Activated B cell treated with CpG ODN at 0.5 μM for 24 hours (primary cell): ENCODE results near the gene CCDC40. TPM values are rescaled to one million over a fixed set of nuclear protein-coding genes. Genes with fewer than 3 reads are reported as not detected.

ENCODE experiments used
- ATAC-seq: fragments of 200-7000 bp; cut with Tn5 transposase; one replicate; pipeline ENCODE4 v1.10.0; 2021; ENCODE audit warnings: low read depth, mild to moderate bottlenecking, moderate library complexity
- CTCF ChIA-PET: fragments of 350-600 bp; sonication (Branson Sonifier 250); formaldehyde crosslinking; loops from one replicate; lab custom pipeline; 2021; ENCODE audit warnings: antibody characterized with exemption; lab: Charles Lee
- POLR2A ChIA-PET: fragments of 350-600 bp; sonication (Branson Sonifier 250); formaldehyde crosslinking; loops from one replicate; lab custom pipeline; 2021; ENCODE audit warnings: antibody characterized with exemption; lab: Charles Lee
- DNase-seq: peaks from one replicate; pipeline ENCODE4 v3.0.0; 2022
- H3K27ac Mint-ChIP-seq: one replicate; pipeline ENCODE4 v1.8.0; 2020; ENCODE audit warnings: mixed read lengths
- H3K27me3 Mint-ChIP-seq: one replicate; pipeline ENCODE4 v1.8.0; 2021; ENCODE audit warnings: mixed read lengths
- H3K36me3 Mint-ChIP-seq: one replicate; pipeline ENCODE4 v1.8.0; 2021; ENCODE audit warnings: low read depth, mixed read lengths
- H3K4me1 Mint-ChIP-seq: one replicate; pipeline ENCODE4 v1.8.0; 2021; ENCODE audit warnings: mixed read lengths
- H3K4me3 Mint-ChIP-seq: one replicate; pipeline ENCODE4 v1.8.0; 2020; ENCODE audit warnings: mild to moderate bottlenecking, mixed read lengths
- H3K9me3 Mint-ChIP-seq: one replicate; pipeline ENCODE4 v1.8.0; 2020; ENCODE audit warnings: mixed read lengths
- intact Hi-C: fragments of 100-400 bp; cut with micrococcal nuclease; formaldehyde crosslinking; loops from one replicate; pipeline ENCODE4 v1.15.1; 2024
- total RNA-seq: library from RNA; stranded (reverse); gene quantifications from 2 replicates; pipeline ENCODE4 v1.2.3, GENCODE V29; 2022
- TF ChIP-seq, protein P1 (sequence below): fragments of 200-600 bp; IDR thresholded peaks from one replicate; pipeline ENCODE4 v1.8.0; 2022; ENCODE audit warnings: antibody characterized with exemption, mild to moderate bottlenecking

The CCDC40 gene
- total RNA-seq, 1 donor from 2014 or later = 0.55 TPM

DNA sequence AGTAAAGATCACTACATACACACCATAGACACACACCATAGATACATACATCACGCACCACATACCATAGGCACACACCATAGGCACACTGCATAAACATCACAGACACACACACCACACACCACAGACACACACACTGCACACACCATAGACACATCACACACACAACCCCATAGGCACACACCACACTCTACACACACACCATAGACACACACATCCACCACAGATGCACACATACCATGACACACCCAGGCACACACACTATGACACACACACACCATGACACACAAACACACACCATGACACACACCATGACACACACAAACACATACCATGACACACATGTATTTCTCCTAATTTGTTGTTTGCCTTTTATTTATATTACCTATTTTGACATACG lies 14.8 kb upstream of the CCDC40 start:
- H3K36me3 Mint-ChIP-seq = no peaks in the 10 kb centered on the region
- intact Hi-C loops = no loop called here
- H3K9me3 Mint-ChIP-seq = no peaks in the 10 kb centered on the region
- DNase-seq (no peak), ATAC-seq (no peak)
- TF ChIP-seq, protein P1, sequence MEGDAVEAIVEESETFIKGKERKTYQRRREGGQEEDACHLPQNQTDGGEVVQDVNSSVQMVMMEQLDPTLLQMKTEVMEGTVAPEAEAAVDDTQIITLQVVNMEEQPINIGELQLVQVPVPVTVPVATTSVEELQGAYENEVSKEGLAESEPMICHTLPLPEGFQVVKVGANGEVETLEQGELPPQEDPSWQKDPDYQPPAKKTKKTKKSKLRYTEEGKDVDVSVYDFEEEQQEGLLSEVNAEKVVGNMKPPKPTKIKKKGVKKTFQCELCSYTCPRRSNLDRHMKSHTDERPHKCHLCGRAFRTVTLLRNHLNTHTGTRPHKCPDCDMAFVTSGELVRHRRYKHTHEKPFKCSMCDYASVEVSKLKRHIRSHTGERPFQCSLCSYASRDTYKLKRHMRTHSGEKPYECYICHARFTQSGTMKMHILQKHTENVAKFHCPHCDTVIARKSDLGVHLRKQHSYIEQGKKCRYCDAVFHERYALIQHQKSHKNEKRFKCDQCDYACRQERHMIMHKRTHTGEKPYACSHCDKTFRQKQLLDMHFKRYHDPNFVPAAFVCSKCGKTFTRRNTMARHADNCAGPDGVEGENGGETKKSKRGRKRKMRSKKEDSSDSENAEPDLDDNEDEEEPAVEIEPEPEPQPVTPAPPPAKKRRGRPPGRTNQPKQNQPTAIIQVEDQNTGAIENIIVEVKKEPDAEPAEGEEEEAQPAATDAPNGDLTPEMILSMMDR = no peak
- H3K4me3 Mint-ChIP-seq = no peak overlapping the region
- ChIA-PET CTCF (interaction anchor here (1.1 kb wide), 1 partner anchor 13 kb away, joined by 3 read pairs; no protein-coding TSS in a partner anchor), POLR2A (no interaction called here)
- no peaks in the 10 kb centered on the region for H3K27me3 Mint-ChIP-seq
- peaks cover 4% of the 10 kb centered on the region for H3K4me1 Mint-ChIP-seq
- H3K27ac Mint-ChIP-seq = no peak overlapping the region

DNA sequence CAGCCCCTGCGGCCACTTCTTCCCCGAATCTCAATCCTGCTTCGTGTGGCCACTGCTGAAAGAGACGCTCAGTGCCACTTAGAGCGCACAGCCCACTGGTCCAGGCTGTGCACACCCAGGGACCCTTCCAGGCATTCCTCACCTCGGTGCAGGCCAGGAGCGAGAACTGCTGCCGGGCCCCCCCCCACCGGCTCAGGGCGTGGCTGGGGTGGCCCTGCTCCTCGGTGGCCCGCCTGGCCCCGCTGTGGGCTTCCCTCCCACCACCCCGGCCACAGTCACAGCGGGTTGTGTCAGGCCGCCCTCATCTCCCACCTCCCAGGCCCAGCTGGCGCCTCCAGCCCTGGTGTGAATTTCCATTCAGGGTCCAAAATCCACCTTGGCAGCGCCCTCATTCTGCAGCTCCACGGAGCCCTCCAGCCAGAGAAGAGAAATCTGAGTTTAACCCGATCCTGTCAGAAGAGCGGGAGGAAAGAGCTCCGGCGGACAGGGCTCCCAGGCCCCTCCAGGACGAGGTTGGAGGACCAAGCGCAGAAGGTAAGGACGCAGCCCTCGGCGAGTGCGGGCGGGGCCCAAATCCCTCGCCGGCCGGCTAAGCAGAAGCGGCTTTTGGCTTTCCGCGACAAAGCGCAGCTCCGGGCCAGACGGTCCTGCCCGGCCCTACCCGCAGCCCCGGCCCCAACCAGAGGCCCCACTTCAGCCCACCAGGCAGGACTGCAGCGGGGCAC lies 12.8 kb upstream of the CCDC40 start:
- intact Hi-C loops = no loop called here
- POLR2A ChIA-PET = interaction anchor here (0.6 kb wide), 1 partner anchor 11 kb away, joined by 4 read pairs; no protein-coding TSS in a partner anchor
- TF ChIP-seq, protein P1 = no peak
- CTCF ChIA-PET = no interaction called here
- Mint-ChIP-seq H3K9me3 (no peaks in the 10 kb centered on the region), H3K27ac (no peak overlapping the region), H3K36me3 (no peaks in the 10 kb centered on the region), H3K27me3 (no peaks in the 10 kb centered on the region), H3K4me1 (peaks cover 4% of the 10 kb centered on the region), H3K4me3 (no peak overlapping the region)
- DNase-seq (no peak), ATAC-seq (no peak)

DNA sequence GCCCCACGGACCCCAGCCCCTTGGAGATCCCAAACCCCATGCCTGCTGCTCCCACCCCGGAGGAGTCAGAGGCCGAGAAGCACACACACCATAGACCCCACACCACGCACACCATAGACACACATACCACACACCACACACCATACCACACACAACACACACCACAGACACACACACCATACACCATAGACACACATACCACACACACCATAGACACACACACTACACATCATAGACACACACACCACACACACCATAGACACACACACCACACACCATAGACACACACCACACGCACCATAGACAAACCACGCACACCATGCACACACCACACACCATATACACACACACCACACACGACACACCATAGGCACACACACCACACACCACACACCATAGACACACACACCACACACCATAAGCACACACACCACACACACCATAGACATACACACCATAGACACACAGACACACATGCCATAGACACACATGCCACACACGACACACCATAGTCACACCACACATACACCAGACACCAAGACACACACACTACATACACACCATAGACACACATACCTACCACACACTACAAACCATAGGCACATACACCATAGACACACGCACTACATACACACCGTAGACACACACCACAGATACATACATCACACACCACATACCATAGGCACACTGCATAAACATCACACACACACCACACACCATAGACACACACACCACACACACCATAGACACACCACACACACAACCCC lies 12.1 kb upstream of the CCDC40 start:
- DNase-seq (no peak), ATAC-seq (no peak)
- intact Hi-C loops = no loop called here
- ChIA-PET POLR2A (no interaction called here), CTCF (no interaction called here)
- H3K27me3 Mint-ChIP-seq = no peaks in the 10 kb centered on the region
- TF ChIP-seq, protein P1 = no peak
- H3K4me1 Mint-ChIP-seq = peaks cover 4% of the 10 kb centered on the region
- no peaks in the 10 kb centered on the region for H3K9me3 Mint-ChIP-seq
- H3K27ac Mint-ChIP-seq = no peak overlapping the region
- no peaks in the 10 kb centered on the region for H3K36me3 Mint-ChIP-seq
- H3K4me3 Mint-ChIP-seq = no peak overlapping the region

DNA sequence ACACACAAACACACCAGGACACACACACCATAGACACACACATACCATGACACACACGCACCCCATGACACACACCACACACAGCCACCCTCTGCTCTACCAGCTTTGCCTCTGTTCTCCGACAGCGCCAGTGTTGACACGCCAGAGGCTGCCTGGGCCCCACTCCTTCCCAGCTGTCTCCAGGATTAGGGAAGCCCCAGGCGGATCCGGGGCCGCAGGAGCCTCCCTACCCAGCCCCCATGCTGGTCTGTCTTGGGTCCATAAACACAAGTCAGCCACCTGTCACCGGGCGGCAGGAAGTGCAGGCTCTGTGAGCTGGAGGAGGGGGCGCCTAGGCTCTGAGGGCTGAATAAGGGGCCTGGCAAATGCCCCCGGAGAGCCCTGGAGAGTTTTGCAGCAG lies 11.3 kb upstream of the CCDC40 start:
- Mint-ChIP-seq H3K36me3 (no peaks in the 10 kb centered on the region), H3K4me1 (no peaks in the 10 kb centered on the region), H3K9me3 (no peaks in the 10 kb centered on the region), H3K27ac (no peak overlapping the region), H3K4me3 (no peak overlapping the region), H3K27me3 (no peaks in the 10 kb centered on the region)
- TF ChIP-seq, protein P1 = no peak
- CTCF ChIA-PET = no interaction called here
- ATAC-seq = no peak
- intact Hi-C loops = no loop called here
- POLR2A ChIA-PET = no interaction called here
- DNase-seq = no peak

DNA sequence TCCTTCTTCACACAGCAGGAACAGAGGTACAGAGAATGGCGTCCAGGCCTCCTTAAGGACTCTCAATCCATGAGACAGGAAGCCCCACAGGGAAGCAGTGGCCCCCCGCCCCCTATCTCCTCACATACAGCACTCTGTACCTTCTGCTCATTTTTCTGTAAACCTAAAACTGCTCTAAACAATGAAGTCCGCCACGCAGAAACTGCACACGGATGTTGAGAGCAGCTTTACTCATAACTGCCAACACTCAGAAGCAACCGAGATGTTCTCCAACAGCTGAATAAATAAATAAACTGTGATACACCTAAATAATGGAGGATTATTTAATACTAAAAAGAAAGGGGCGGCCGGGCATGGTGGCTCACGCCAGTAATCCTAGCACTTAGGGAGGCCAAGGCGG lies 10.6 kb upstream of the CCDC40 start:
- DNase-seq = no peak
- H3K27me3 Mint-ChIP-seq = no peaks in the 10 kb centered on the region
- TF ChIP-seq, protein P1 = no peak
- CTCF ChIA-PET = no interaction called here
- no peaks in the 10 kb centered on the region for H3K9me3 Mint-ChIP-seq
- intact Hi-C loops = no loop called here
- H3K27ac Mint-ChIP-seq = no peak overlapping the region
- ATAC-seq = no peak
- H3K36me3 Mint-ChIP-seq = no peaks in the 10 kb centered on the region
- POLR2A ChIA-PET = no interaction called here
- H3K4me3 Mint-ChIP-seq = no peak overlapping the region
- no peaks in the 10 kb centered on the region for H3K4me1 Mint-ChIP-seq
